Kidney epithelial cell (primary cell): ENCODE data around the gene GIMAP8. TPM values are rescaled to one million over a fixed set of nuclear protein-coding genes. Genes with fewer than 3 reads are reported as not detected.

ENCODE experiments used
- DNase-seq: peaks from one replicate; pipeline ENCODE4 v3.0.0-alpha.2; 2010; ENCODE audit warnings: low read depth
- H3K27me3 ChIP-seq: 2 replicates; pipeline ENCODE4 v1.6.0; 2011; ENCODE audit warnings: low read length; ENCODE audit not compliant: control insufficient read depth, insufficient read depth
- H3K36me3 ChIP-seq: 2 replicates; pipeline ENCODE4 v1.5.1; 2011; ENCODE audit warnings: low read length; ENCODE audit not compliant: control insufficient read depth, insufficient read depth
- H3K4me3 ChIP-seq: 2 replicates; pipeline ENCODE4 v1.5.1; 2011; ENCODE audit warnings: low read depth, mild to moderate bottlenecking, control low read depth, low read length
- total RNA-seq: library from RNA; depleted of rRNA; stranded (reverse); fragments of >200 nt; gene quantifications from 2 replicates; pipeline ENCODE4 v1.2.3, GENCODE V29; 2015
- TF ChIP-seq, protein P1 (sequence below): IDR thresholded peaks from 2 replicates; pipeline ENCODE4 v1.5.1; 2011; ENCODE audit warnings: mild to moderate bottlenecking, moderate library complexity, low read length, control low read depth, inconsistent platforms; ENCODE audit not compliant: insufficient read depth, poor library complexity, severe bottlenecking

The GIMAP8 gene
- total RNA-seq, 1 donor from 2014 or later, result not detected

- Histone ChIP-seq H3K36me3 (no peaks in the 10 kb centered on the region), H3K4me3 (no peak overlapping the region), H3K27me3 (no peaks in the 10 kb centered on the region)
- no peak for DNase-seq
- TF ChIP-seq, protein P1, sequence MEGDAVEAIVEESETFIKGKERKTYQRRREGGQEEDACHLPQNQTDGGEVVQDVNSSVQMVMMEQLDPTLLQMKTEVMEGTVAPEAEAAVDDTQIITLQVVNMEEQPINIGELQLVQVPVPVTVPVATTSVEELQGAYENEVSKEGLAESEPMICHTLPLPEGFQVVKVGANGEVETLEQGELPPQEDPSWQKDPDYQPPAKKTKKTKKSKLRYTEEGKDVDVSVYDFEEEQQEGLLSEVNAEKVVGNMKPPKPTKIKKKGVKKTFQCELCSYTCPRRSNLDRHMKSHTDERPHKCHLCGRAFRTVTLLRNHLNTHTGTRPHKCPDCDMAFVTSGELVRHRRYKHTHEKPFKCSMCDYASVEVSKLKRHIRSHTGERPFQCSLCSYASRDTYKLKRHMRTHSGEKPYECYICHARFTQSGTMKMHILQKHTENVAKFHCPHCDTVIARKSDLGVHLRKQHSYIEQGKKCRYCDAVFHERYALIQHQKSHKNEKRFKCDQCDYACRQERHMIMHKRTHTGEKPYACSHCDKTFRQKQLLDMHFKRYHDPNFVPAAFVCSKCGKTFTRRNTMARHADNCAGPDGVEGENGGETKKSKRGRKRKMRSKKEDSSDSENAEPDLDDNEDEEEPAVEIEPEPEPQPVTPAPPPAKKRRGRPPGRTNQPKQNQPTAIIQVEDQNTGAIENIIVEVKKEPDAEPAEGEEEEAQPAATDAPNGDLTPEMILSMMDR, result no peak
Measured at GRCh38 chr7:150403376-150404171, 46.9 kb upstream of the GIMAP8 start.

DNA sequence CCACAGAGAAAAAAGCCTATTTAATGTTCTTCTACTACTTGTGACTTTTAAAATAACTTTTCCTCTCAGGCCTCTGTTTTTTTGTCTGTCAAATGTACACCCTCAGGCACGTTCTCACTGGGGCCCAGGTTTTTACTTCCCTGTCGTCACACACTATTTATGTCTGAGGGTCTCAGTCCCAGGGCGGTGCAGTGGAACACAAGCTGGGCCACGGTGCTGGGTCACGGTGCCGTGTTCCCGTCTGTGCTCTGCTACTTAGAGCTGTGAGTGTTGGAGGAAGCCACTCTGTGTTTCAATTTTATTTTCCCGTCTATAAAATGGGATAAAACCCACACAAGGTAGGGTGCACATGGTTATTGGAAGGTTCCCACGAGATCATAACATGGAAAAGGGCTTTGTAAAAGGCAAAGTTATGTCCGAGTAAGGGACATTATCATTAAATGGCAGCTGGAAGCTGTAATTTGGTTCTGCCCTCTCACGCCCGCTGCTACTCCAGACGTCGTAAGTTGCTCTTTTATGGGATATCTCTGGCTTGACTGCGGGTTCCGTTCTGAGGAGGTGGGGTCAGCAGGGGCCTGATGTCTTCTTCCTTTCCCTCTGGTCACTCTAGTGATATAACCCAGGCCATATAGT is 46.1 kb upstream of the GIMAP8 start:
- H3K27me3 ChIP-seq, result no peaks in the 10 kb centered on the region
- TF ChIP-seq, protein P1, result no peak
- no peaks in the 10 kb centered on the region for H3K36me3 ChIP-seq
- peak overlapping the region; percentile 46 for H3K4me3 ChIP-seq
- DNase-seq, result no peak

GRCh38 chr7:150404805-150405583 is 45.4 kb upstream of the GIMAP8 start:
- H3K27me3 ChIP-seq, result no peaks in the 10 kb centered on the region
- TF ChIP-seq, protein P1, result peak; percentile 18
- H3K36me3 ChIP-seq, result no peaks in the 10 kb centered on the region
- no peak for DNase-seq
- peak overlapping the region; percentile 46 for H3K4me3 ChIP-seq

DNA sequence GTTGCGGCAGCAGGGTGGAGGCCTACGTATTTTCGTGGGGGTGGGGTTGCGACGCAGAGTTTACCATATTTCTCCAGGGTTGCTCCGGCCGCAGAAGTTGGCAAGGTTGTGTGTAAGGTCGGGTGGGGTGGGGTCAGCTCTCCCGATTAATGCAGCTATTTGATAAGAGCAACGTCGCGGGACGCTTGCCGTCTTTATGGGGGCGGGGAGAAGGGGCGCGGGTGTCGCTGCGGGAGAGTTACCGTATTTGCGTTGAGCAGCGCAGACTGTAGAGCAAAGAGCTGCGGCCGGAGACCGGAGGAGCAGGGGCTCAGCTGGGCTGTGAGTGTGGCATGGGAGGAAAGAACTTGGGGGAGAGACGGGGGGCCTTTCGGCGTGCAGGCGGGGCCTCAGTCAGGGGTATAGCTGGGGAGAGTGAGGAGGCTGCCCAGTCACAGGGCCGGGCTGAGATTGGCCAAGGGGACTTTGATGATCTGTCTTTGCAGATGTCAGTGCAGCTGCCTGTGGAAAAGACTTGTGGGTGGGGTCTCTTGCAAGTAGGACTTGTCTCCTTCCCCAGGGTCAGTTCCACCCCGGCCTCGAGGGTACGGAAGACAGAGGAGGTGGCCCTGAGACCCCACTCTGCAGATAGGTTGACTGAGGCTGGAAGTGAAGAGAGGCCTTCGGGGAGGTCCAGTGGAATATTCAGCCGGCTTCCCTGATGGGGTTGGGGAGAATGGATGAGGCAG is 44.7 kb upstream of the GIMAP8 start:
- no peak for DNase-seq
- Histone ChIP-seq H3K4me3 (peak overlapping the region; percentile 46), H3K27me3 (no peaks in the 10 kb centered on the region), H3K36me3 (no peaks in the 10 kb centered on the region)
- TF ChIP-seq, protein P1, result no peak

DNA sequence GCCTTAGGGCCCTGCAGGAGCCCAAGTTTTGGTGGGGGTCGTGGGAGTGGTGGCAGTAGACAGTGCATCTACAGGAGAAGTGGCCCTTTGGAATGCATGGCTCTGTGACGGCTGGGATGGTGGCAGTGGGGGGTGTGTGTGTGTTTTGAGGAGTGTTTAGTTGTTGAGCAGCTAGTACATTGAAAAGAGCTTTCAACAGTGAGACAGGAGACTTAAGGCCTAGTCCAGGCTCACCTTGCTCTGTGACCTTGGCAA is 44.2 kb upstream of the GIMAP8 start:
- DNase-seq, result no peak
- H3K4me3 ChIP-seq, result no peak overlapping the region
- TF ChIP-seq, protein P1, result no peak
- no peaks in the 10 kb centered on the region for H3K36me3 ChIP-seq
- no peaks in the 10 kb centered on the region for H3K27me3 ChIP-seq
